Fibroblast of skin of right biceps (primary cell): ENCODE measurements around the gene DHX38.
A peak's percentile ranks its signal among the peaks of the same experiment; 100 is the strongest.

ENCODE experiments used
- DNase-seq: peaks from one replicate; pipeline ENCODE4 v3.0.0-alpha.2; 2013

DHX38 gene

DNA sequence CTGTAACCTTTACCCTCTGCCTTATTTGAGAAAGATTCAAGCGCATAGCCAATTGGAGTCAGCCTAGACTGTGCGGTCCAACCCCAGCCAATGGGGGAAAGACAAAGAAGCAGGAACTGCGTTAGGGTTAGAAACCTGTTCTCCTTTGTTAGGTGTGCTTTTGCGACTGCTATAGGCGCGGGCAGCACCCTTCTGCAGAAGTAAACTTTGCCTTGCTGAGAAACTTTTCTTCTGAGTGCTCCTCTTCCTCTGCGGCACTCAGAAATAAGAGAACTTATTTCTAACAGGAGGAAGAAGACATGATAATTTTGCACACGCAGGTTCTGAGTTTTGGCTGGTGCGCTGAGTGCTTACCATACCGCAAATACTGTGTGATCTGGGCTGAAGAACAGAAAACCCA is 9.2 kb upstream of the DHX38 start:
- DNase-seq: no peak

GRCh38 chr16:72085002-72085401 is 8.6 kb upstream of the DHX38 start:
- DNase-seq: no peak

DNA sequence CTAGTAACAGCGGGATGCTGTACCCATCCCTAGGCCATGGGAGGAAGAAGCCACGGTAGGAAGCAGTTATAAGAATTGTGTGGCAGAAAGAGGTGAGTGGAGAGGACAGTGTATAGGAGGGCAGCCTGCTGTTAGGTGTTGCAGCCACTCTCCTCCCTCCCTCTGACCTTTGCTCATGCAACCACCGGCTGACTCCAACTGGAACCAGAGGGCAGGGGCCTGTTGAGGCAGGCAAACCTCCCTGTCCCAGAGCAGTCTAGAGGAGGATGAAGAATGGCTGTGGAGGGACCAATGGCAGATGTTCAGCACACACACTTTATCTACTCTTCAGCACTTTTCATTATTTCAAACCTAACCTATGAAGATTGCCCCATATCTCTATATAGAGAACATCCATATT is 2.4 kb upstream of the DHX38 start:
- DNase-seq: no peak

DNA sequence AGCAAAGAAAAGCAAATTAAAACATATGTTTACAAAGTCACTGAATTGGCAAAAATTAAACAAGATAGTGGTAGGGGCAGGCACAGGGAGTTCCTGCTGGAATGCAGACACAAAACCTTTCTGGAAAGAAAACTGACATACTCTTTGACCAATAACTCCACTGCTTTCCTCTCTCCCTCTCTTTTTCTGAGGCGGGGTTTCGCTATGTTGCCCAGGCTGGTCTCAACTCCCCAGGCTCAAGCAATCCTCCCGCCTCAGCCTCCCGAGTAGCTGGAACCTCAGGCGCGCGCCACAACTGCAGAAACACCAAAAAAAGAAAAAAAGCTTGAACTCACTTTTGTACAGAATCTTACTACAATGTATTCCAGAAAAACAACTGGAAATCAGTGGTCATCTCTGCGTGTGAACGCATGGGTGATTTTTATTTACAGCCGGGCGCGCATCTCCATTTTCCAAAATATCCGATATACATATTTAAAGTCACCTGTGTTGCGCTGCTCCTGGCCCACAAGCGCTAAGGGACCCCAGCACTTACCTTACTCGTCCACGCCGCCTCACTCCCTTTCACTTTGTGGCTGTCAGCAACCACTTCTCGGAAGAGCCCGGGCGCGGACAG is 707 bp upstream of the DHX38 start:
- peak; percentile 68 for DNase-seq

GRCh38 chr16:72094266-72094610 is 591 bp downstream of the DHX38 start:
- DNase-seq: peak; percentile 6

- no peak for DNase-seq
Observed at GRCh38 chr16:72098936-72099335, 5.3 kb downstream of the DHX38 start.

DNA sequence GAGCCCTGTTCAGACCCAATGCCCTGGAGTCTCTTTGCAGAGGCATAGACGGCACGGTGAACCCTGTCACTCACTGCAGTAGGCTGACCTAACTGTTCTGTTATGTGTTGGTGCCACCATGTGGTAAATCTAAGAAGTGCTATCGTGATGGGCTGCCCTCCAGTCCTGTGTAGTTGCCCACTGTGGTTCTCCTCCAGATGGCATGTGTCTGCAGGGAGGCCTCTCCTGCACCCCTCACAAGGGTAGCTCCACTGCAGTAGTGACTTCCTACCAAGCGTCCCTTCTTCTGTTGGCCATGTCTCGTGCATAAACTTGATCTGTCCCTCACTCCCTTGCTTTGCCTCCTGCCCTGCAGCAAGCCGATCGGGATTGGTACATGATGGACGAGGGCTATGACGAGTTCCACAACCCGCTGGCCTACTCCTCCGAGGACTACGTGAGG is 5.8 kb downstream of the DHX38 start:
- DNase-seq: peak; percentile 43

DNA sequence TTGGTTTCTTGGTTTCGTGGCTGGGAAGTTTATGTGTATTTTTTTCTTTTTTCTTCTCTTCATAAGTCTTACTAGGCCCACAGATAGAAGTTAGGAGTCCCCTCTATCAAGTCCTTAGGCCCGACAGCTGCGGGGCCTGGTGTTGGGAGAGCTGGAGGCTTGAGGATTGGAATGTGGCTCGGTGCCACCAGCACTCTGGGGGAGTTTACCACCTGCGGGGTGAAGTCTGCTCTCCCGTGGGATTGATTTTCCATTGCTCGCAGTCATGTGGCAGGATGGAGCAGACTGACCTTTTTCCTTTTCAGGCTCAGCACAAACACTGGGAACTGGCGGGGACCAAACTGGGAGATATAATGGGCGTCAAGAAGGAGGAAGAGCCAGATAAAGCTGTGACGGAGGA is 7.5 kb downstream of the DHX38 start:
- DNase-seq: no peak

- DNase-seq: no peak
Observed at GRCh38 chr16:72104905-72105304, 11.3 kb downstream of the DHX38 start.

GRCh38 chr16:72105978-72106377 is 12.3 kb downstream of the DHX38 start:
- DNase-seq: no peak

DNA sequence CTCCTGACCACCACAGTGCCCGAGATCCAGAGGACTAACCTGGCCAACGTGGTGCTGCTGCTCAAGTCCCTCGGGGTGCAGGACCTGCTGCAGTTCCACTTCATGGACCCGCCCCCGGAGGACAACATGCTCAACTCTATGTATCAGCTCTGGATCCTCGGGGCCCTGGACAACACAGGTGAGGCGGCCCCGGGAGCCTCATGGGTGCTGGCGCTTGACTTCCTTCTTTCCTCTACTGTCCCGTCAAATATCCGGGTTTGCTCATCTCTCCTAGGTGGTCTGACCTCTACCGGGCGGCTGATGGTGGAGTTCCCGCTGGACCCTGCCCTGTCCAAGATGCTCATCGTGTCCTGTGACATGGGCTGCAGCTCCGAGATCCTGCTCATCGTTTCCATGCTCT is 13.7 kb downstream of the DHX38 start:
- no peak for DNase-seq

- no peak for DNase-seq
Observed at GRCh38 chr16:72108353-72109102, 14.9 kb downstream of the DHX38 start.

DNA sequence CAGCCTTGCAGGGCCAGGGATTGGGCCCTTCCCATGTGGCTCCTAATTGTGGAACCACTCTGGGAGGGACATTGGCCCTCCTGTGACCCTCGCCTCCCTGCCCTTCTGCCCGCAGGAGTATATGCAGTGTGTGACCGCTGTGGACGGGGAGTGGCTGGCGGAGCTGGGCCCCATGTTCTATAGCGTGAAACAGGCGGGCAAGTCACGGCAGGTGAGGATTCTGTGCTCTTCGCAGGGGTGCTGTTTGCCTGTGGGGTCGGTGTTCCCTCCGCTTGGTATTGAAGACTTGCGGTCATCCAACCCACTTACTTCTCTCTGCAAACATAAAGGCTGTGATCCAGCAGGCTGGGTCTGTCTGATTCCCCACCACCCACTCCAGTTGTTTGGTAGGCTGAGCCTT is 15.7 kb downstream of the DHX38 start:
- DNase-seq: no peak

DNA sequence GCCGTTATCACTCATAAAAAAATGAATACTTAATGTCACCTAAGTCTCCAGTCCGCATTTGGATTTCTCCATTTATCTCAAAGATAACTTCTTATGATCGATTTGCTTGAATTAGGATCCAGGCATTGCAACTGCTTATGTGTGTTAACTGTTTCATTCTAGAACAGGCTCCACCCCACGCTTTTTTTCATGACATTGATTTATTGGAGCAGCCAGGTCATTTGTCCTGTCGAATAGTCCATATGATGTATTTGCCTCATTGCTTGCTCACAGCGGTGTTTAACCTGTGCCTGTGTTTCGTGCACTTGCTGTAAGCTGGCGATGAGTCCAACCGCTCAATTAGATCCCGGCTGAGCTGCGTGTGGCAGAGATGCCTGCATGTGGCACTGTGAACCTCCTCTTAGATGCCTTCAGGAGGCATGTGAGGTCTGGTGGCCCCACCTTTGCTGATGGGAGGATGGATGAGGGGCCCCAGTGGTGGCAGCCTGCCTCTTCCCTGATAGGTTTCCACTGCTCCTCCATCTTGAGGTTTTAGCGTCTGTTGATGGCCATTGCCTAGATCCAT is 16.4 kb downstream of the DHX38 start:
- DNase-seq: no peak

GRCh38 chr16:72110662-72111615 is 17.3 kb downstream of the DHX38 start:
- DNase-seq: no peak

GRCh38 chr16:72111657-72112451 is 18.2 kb downstream of the DHX38 start:
- no peak for DNase-seq

DNA sequence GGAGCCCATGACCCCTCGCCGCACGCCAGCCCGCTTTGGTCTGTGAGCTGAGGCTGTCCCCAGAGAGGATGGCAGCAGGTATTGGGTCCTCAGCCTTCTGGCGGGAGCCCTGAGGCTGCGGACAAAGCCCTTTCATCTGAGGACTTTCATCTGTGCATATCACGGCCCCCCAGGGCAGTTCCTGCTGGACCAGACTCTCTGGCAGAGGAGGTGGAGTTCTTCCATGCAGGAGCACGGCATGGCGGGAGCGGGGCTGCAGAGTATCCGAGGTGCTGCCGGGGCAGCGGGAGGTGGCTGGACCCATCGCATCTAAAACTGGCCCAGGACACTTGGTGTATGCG is 18.8 kb downstream of the DHX38 start:
- DNase-seq: no peak

- DNase-seq: no peak
Observed at GRCh38 chr16:72112906-72113615, 19.4 kb downstream of the DHX38 start.

DNA sequence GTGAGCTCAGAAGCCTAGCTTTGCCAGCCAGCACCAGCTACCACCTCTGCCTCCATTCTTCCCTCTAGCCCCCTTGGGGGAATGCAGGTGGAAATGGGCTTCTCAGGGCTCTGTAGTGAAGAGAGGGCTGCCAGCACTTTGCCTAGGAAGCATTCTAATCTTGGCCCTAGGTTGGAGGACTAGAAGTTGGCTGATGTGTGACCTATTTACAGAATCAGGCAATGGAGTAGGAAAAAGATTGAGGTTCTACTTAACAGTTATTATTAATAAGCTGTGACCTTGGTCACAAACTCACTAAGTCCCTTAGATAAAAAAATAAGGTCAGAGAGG is 19.9 kb downstream of the DHX38 start:
- DNase-seq: no peak

DNA sequence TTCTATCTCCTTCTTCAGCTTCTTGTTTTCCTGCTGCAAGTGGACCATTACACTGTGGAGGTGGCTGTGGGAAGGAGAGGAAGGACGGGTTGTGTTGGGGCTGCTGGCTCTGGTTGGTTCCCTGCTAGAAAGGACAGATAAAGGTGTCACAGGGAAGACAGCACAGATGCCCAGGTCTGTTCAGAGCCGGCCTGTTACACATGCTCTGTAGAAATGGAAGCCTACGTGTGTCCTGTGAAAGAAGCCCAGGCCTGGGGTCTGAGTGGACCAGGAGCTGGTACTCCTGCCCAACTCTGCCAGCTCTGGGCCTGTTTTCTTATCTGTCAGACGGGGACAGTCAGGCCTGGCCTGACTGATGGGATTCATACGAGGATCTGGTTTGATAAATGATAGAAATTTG is 26.4 kb downstream of the DHX38 start:
- DNase-seq: no peak

DNA sequence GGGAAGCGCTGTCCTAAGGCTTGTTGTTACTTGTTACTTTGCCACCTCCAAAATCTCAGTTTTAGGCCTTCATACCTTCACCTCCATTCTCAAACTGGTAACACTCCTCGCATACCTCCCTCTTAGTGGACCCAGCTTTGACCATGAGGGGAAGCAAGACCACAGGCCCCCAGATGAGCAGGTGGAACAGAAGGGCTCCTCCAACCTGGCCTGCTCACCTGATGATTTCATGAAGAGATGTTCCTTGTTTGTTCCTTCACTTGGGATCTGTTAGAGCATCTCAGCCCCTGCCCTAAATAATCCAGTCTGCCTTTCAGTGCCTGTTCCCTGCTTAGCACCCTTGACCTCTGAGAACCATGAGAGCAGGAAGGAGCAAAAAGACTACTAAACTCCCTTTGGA is 28.7 kb downstream of the DHX38 start:
- DNase-seq: no peak

DNA sequence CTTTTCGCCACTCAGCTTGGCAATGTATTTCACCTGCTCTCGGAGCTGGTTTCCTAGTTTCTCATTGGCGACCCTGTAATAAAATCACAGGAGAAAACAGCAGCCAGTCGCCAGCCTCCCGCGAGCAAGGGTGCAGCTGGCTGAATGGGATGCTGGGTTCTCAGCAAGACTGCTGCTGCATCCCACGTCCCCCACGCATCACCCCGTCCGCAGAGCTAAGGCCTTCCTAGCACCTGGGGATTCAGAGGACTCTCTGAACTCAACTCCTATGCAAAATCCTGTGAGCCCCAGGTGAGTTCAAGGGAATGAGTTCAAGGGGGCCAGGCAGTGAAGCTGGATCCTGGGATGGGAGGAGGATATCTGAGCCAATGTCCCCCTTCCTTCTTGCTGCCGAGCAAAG is 29.3 kb downstream of the DHX38 start:
- DNase-seq: no peak
